WERI-Rb-1 (cell line): ENCODE data around the gene UBASH3A.

Experiments
- DNase-seq: peaks from one replicate; pipeline ENCODE4 v3.0.0-alpha.2; 2020
- H3K27ac ChIP-seq: fragments of 250-450 bp; sonication (Bioruptor Pico); 2 replicates; pipeline ENCODE4 v1.5.1; 2020; ENCODE audit warnings: mild to moderate bottlenecking, moderate library complexity
- H3K27me3 ChIP-seq: fragments of 250-450 bp; sonication (Bioruptor Pico); 2 replicates; pipeline ENCODE4 v1.5.1; 2021; ENCODE audit warnings: mild to moderate bottlenecking, low read depth, moderate library complexity; ENCODE audit not compliant: insufficient read depth, severe bottlenecking
- H3K36me3 ChIP-seq: fragments of 250-450 bp; sonication (Bioruptor Pico); 2 replicates; pipeline ENCODE4 v1.5.1; 2020; ENCODE audit warnings: mild to moderate bottlenecking, moderate library complexity
- H3K4me3 ChIP-seq: 2 replicates; pipeline ENCODE4 v1.5.1; 2011; ENCODE audit warnings: low read depth, mild to moderate bottlenecking, control low read depth, low read length
- H3K9me3 ChIP-seq: fragments of 250-450 bp; sonication (Bioruptor Pico); 2 replicates; pipeline ENCODE4 v1.5.1; 2021; ENCODE audit warnings: mild to moderate bottlenecking, moderate library complexity; ENCODE audit not compliant: severe bottlenecking
- CTCF ChIP-seq: IDR thresholded peaks from 2 replicates; pipeline ENCODE4 v1.5.1; 2011; ENCODE audit warnings: low read depth, mild to moderate bottlenecking, control low read depth, inconsistent platforms, low read length

Gene UBASH3A

GRCh38 chr21:42370894-42371654 lies 32.6 kb upstream of the UBASH3A start:
- Histone ChIP-seq H3K9me3 (no peaks in the 10 kb centered on the region), H3K27ac (no peak overlapping the region), H3K36me3 (no peaks in the 10 kb centered on the region), H3K4me3 (no peak overlapping the region), H3K27me3 (no peaks in the 10 kb centered on the region)
- TF ChIP-seq CTCF, result no peak
- no peak for DNase-seq

DNA sequence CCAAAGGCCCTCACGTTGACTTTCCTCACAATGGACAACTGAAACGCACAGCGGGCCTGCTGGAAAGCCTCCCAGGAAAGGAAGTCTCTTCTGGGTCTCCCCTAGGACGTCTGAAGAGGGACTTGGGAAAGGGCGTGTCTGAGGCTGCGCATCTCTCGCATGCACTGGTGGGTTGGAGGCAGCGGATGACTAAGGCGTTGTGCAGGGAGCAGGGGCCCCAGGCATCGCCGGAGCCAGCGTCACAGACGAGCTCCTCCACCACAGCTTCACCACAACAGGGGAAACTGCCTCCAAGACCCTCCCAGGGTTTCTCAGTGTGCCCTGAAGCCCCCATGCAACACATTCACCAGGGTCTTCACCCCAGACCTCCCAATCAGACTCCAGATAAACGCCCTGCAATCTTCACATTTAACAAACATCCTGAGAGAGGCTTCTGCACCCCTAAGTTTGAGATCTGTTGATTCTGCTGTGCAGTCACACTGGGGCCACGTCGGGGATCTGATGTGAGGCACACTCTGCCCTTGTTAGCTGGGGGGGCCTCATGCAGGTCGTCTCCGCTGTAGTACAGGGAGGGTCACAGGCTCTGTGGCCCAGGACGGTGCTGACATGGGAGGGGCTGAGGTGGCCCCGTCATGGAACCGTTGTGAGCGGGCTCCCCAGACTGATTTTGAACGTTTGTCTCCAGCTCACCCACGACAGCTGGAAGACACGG lies 30.4 kb upstream of the UBASH3A start:
- Histone ChIP-seq H3K27ac (no peak overlapping the region), H3K9me3 (no peaks in the 10 kb centered on the region), H3K4me3 (no peak overlapping the region), H3K27me3 (no peaks in the 10 kb centered on the region), H3K36me3 (no peaks in the 10 kb centered on the region)
- no peak for TF ChIP-seq CTCF
- DNase-seq, result no peak

DNA sequence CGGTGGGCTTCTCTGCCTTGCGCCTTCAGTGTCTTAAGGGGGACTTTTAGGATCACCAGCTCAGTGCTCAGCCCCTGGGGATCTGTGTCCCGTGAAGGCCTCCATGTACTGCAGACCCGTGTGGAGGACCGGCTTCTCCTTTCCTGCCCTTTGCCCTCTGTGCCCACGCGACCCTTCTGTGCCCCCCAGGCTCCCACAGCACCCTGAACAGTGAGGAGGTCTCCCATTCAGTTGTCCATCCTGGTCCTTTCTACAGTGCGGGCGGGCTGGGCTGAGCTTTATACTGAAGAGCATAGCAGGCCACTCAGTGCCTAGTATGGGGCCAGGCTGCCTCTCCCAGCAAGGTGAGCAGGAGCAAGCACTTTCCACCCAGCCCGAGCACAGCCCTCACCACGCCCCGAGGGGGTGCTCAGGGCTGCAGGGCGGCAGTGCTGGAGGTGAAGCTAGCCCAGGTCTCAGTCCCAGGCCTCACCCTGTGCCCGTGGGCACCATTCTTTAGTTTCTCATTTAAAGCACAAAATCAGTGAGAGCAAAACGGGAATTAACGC lies 29.7 kb upstream of the UBASH3A start:
- Histone ChIP-seq H3K9me3 (no peaks in the 10 kb centered on the region), H3K27ac (no peak overlapping the region), H3K27me3 (no peaks in the 10 kb centered on the region), H3K36me3 (no peaks in the 10 kb centered on the region), H3K4me3 (no peak overlapping the region)
- TF ChIP-seq CTCF, result no peak
- DNase-seq, result no peak

- DNase-seq, result no peak
- no peaks in the 10 kb centered on the region for H3K27me3 ChIP-seq
- no peak overlapping the region for H3K4me3 ChIP-seq
- no peak for TF ChIP-seq CTCF
- no peaks in the 10 kb centered on the region for H3K9me3 ChIP-seq
- no peaks in the 10 kb centered on the region for H3K36me3 ChIP-seq
- no peak overlapping the region for H3K27ac ChIP-seq
Observed at GRCh38 chr21:42374457-42374856, 29.2 kb upstream of the UBASH3A start.

DNA sequence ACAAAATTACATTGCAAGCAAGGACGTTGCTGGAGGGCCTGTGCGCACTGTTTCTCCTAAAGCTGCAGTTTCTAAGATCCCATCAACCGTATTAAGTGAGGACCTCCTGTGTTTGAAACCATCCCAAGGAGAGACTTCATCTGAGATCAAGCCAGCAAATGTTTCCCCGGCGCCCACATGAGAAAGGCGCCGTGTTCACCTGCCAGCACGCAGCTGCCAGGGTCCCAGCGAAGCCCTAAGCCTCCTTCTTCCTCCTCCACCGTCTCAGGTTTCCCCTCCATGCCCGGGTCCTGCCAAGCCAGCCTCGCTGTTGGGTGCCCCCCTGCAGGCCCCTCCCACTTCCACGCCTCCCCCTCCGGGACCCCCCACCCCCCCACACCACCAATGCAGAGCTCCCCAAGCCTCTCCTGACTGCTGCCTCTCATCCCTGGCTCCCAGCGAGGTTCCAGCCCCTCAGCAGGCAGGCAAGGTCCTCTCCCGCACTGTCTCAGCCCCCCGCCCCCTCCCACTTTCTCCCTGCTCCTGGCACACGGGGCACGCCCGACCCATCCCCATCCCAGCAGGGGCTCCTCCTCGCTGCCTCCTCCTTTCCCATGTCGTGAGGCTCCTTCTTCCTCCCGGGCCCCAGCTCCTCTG lies 28.7 kb upstream of the UBASH3A start:
- no peaks in the 10 kb centered on the region for H3K36me3 ChIP-seq
- no peak for DNase-seq
- no peaks in the 10 kb centered on the region for H3K27me3 ChIP-seq
- no peaks in the 10 kb centered on the region for H3K9me3 ChIP-seq
- no peak overlapping the region for H3K27ac ChIP-seq
- no peak overlapping the region for H3K4me3 ChIP-seq
- TF ChIP-seq CTCF, result no peak
